MCF 10A (cell line): Measurements from ENCODE around the gene CRIM1. TPM values are rescaled to one million over a fixed set of nuclear protein-coding genes. Genes with fewer than 3 reads are reported as not detected.

Source experiments
- BruUV-seq: library from RNA; stranded (reverse); fragments of 400-500 nt; replicated peaks from 2 replicates; lab custom pipeline; 2021; lab: Mats Ljungman, UMichigan
- CTCF ChIA-PET: fragments of 300-600 bp; sonication (Branson Sonifier 250); formaldehyde crosslinking; extraction: SDS; loops from one replicate; lab custom pipeline; 2021; ENCODE audit warnings: antibody characterized with exemption, inconsistent platforms; lab: Yijun Ruan, JAX
- POLR2A ChIA-PET: fragments of 300-600, 350-650 bp; sonication (Branson Sonifier 250); formaldehyde crosslinking; extraction: SDS; loops from one replicate; lab custom pipeline; 2020; ENCODE audit warnings: antibody characterized with exemption, inconsistent platforms; lab: Yijun Ruan, JAX
- DNase-seq: peaks from one replicate; pipeline ENCODE4 v3.0.0-alpha.2; 2018; ENCODE audit not compliant: unreplicated experiment
- H3K27ac Mint-ChIP-seq: one replicate; pipeline ENCODE4 v1.8.0; 2022; ENCODE audit warnings: mild to moderate bottlenecking, low read depth, mixed read lengths; ENCODE audit not compliant: unreplicated experiment
- H3K27me3 Mint-ChIP-seq: one replicate; pipeline ENCODE4 v1.8.0; 2022; ENCODE audit warnings: mixed read lengths; ENCODE audit not compliant: insufficient read depth, unreplicated experiment
- H3K36me3 Mint-ChIP-seq: one replicate; pipeline ENCODE4 v1.8.0; 2022; ENCODE audit warnings: mild to moderate bottlenecking, moderate library complexity, mixed read lengths; ENCODE audit not compliant: insufficient read depth, unreplicated experiment
- H3K4me1 Mint-ChIP-seq: one replicate; pipeline ENCODE4 v1.8.0; 2022; ENCODE audit warnings: mixed read lengths; ENCODE audit not compliant: insufficient read depth, unreplicated experiment
- H3K4me3 Mint-ChIP-seq: one replicate; pipeline ENCODE4 v1.8.0; 2022; ENCODE audit warnings: mild to moderate bottlenecking, moderate library complexity, mixed read lengths; ENCODE audit not compliant: unreplicated experiment
- H3K9me3 Mint-ChIP-seq: one replicate; pipeline ENCODE4 v1.8.0; 2022; ENCODE audit warnings: mixed read lengths; ENCODE audit not compliant: unreplicated experiment
- intact Hi-C: fragments of 100-400 bp; cut with micrococcal nuclease; formaldehyde crosslinking; loops from 2 replicates; pipeline ENCODE4 v1.14.1; 2022
- total RNA-seq: library from RNA; stranded (reverse); gene quantifications from 2 replicates; pipeline ENCODE4 v1.2.3, GENCODE V29; 2022
- TF ChIP-seq, protein P1 (sequence below): fragments of 200-600 bp; IDR thresholded peaks from one replicate; pipeline ENCODE4 v1.8.0; 2022; ENCODE audit warnings: antibody characterized with exemption, mild to moderate bottlenecking; ENCODE audit not compliant: unreplicated experiment

CRIM1 gene
- total RNA-seq, 1 experiment from 2014 or later: 185 TPM

DNA sequence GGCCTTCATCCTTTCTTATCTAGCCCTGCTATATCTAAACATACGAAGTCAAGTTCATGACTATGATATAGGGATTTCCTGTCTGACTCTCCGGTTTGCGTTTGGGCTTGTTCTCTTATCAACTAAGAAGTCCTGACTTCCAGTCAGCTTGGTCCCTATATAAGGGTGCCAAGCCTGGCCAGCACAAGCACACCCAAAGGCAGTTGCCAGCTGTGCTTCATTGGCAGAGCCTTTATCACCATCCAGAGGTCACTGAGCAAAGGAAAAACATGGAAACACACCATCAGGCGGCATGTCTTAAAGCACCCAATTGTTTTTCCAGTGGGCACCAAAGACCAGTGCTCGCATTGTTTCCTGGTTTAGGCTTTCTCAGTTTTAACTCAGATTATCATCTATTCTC, 169.7 kb downstream of the CRIM1 start:
- ChIA-PET POLR2A (no interaction called here), CTCF (interaction anchor here (0.6 to 2.6 kb wide), 3 partner anchors 18 to 139 kb away, joined by 3 to 11 read pairs (median 3); no protein-coding TSS in a partner anchor)
- intact Hi-C loops: no loop called here
- TF ChIP-seq, protein P1, sequence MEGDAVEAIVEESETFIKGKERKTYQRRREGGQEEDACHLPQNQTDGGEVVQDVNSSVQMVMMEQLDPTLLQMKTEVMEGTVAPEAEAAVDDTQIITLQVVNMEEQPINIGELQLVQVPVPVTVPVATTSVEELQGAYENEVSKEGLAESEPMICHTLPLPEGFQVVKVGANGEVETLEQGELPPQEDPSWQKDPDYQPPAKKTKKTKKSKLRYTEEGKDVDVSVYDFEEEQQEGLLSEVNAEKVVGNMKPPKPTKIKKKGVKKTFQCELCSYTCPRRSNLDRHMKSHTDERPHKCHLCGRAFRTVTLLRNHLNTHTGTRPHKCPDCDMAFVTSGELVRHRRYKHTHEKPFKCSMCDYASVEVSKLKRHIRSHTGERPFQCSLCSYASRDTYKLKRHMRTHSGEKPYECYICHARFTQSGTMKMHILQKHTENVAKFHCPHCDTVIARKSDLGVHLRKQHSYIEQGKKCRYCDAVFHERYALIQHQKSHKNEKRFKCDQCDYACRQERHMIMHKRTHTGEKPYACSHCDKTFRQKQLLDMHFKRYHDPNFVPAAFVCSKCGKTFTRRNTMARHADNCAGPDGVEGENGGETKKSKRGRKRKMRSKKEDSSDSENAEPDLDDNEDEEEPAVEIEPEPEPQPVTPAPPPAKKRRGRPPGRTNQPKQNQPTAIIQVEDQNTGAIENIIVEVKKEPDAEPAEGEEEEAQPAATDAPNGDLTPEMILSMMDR: no peak
- H3K36me3 Mint-ChIP-seq: peaks cover 80% of the 10 kb centered on the region
- no peaks in the 10 kb centered on the region for H3K27me3 Mint-ChIP-seq
- no peaks in the 10 kb centered on the region for H3K4me1 Mint-ChIP-seq
- H3K9me3 Mint-ChIP-seq: no peaks in the 10 kb centered on the region
- no TSS peak for BruUV-seq
- no peak overlapping the region for H3K4me3 Mint-ChIP-seq
- no peak for DNase-seq
- no peak overlapping the region for H3K27ac Mint-ChIP-seq

DNA sequence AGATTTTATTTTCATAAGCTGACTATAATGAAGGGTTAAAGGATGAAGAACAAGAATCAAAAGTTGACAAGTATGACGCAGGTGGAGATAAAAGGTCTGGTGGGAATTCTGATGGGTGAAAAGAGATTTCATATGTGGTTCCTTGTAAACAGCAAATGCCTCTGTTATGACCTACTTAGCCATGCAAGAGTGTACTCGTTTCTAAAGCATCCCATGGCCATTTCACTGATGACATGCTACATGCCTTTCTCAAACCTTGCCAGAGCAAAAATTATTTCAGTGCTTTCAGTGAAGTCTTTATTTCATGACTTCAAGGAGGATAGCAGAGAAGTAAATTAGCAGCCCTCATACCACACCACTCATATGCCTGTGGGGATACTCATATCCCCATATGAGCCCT, 170.6 kb downstream of the CRIM1 start:
- TF ChIP-seq, protein P1: no peak
- Mint-ChIP-seq H3K4me3 (no peak overlapping the region), H3K4me1 (no peaks in the 10 kb centered on the region), H3K9me3 (no peaks in the 10 kb centered on the region), H3K27me3 (no peaks in the 10 kb centered on the region), H3K27ac (no peak overlapping the region), H3K36me3 (peaks cover 79% of the 10 kb centered on the region)
- ChIA-PET CTCF (interaction anchor here (2.9 kb wide), 1 partner anchor 139 kb away, joined by 12 read pairs; no protein-coding TSS in a partner anchor), POLR2A (interaction anchor here (0.7 kb wide), 1 partner anchor 254 kb away, joined by 3 read pairs; no protein-coding TSS in a partner anchor)
- no TSS peak for BruUV-seq
- DNase-seq: no peak
- intact Hi-C loops: no loop called here

DNA sequence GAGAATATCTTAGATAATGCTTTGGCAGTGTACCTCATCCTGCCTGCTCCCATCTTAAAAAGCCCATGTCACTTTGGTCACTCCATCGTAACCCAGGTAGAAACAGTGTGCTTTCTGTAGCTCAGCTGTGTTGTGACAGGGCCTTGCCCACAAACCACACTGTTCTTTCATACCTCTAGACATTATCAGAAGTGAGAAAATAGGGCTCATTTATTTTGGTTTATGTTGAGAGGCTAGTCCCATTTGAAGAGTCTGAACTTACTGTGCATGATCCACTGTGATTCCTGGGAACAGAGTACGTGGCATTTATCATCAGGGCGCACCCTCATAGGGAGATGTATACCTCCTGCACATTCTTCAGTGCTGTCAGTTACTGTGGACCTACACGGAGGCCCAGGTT, 172.7 kb downstream of the CRIM1 start:
- POLR2A ChIA-PET: interaction anchor here (0.9 to 1.4 kb wide), 2 partner anchors 8 to 10 kb away, joined by 3 to 5 read pairs; no protein-coding TSS in a partner anchor
- CTCF ChIA-PET: interaction anchor here (0.6 to 2.9 kb wide), 6 partner anchors 14 to 177 kb away, joined by 3 to 12 read pairs (median 4); no protein-coding TSS in a partner anchor
- Mint-ChIP-seq H3K27ac (no peak overlapping the region), H3K36me3 (peaks cover 79% of the 10 kb centered on the region), H3K9me3 (no peaks in the 10 kb centered on the region), H3K27me3 (no peaks in the 10 kb centered on the region), H3K4me1 (no peaks in the 10 kb centered on the region), H3K4me3 (no peak overlapping the region)
- intact Hi-C loops: no loop called here
- DNase-seq: no peak
- no TSS peak for BruUV-seq
- TF ChIP-seq, protein P1: no peak

DNA sequence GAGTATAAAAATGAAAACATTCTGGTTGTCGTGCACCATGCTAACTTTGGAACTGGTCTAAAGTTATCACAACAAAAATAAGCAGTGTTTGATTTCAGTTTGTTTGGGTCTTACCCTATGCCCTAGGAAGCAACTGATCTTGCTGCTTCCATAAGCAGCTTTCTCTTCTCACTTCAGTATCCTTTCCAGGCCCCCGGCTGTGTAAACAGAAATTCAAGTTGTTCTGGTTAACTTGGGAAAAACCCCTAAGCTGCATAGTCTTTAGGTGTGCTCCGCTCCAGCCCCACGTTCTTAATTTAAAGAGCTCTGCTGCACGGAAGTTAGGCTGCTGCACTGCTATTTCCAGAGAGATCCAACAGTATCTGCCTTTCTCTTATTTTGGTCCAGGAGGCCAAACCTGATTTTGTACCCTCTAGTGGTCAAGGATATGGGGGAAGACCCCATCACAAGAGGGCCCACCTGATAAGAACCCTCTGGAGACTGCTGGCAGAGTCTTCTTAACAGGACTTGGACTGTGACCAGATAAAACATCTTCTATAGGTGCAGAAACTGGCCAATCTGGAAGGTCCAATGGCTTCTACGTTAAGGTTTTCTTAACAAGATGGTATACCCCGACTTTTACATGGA, 173.3 kb downstream of the CRIM1 start:
- TF ChIP-seq, protein P1: no peak
- no TSS peak for BruUV-seq
- H3K36me3 Mint-ChIP-seq: peaks cover 74% of the 10 kb centered on the region
- DNase-seq: no peak
- H3K4me1 Mint-ChIP-seq: no peaks in the 10 kb centered on the region
- no peaks in the 10 kb centered on the region for H3K9me3 Mint-ChIP-seq
- POLR2A ChIA-PET: interaction anchor here (0.9 kb wide), 1 partner anchor 11 kb away, joined by 3 read pairs; no protein-coding TSS in a partner anchor
- no peak overlapping the region for H3K4me3 Mint-ChIP-seq
- CTCF ChIA-PET: interaction anchor here (0.5 to 2.9 kb wide), 6 partner anchors 16 to 264 kb away, joined by 3 to 12 read pairs (median 3); no protein-coding TSS in a partner anchor
- no peaks in the 10 kb centered on the region for H3K27me3 Mint-ChIP-seq
- H3K27ac Mint-ChIP-seq: no peak overlapping the region
- intact Hi-C loops: no loop called here
